ENCODE results near the gene POU1F1. TPM values are rescaled to one million over a fixed set of nuclear protein-coding genes. Genes with fewer than 3 reads are reported as not detected.

POU1F1 gene
- total RNA-seq, 4 donors from 2014 or later = not detected

DNA sequence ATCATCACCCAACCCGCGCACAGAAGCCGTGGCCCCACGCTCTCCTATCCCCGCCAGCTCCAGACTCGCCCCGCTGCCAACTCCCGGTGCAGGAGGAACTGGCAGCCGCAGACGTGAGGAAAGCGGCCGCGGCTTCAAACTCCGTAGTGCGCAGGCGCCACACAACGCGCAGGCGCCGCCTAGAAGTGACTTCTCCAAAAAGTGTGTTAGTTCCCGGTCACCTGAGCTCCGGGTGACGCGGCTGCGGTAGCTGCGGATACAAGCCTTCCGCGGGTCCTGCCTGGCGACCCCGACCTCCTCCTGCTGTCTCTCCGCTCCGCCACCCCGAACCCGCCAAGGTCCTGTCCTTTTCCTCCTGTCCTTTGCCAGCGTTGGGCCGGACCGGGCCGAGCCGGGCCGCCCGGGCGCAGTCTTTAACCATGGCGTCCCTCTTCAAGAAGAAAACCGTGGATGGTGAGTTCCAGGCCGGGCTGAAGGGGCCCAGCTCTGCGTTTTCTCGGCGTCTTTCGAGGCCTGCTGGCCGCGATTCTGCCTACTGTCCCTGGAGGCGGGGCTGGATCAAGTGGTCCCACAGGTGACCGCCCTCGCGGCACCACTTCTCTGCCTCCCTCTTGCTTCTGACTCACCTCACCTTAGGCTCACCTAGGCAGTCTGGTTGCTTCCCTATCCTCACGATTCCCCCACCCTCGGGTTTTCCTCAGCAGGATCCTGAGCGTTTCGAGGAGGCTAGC lies 49.1 kb downstream of the POU1F1 start, which contains the start of gene CHMP2B:
Gene CHMP2B (plus strand): TSS at position 206 of the 731 bp plus-strand sequence. CDS start 214 bp downstream, at position 420.
- Histone ChIP-seq H3K4me3 (peak within 1 kb of the TSS; percentile 82 to 99 (median 90)), H3K27ac (peak within 1 kb of the TSS; percentile 92 to 100 (median 98)), H3K36me3 (no peaks in the 10 kb centered on the region), H3K4me1 (peaks cover 0 to 51% (median 8%) of the 10 kb centered on the region in 3 donors), H3K9me3 (no peaks in the 10 kb centered on the region), H3K27me3 (peaks cover 0 to 8% (median 0%) of the 10 kb centered on the region in 4 donors)
- 0% methylated on average over 26 to 41 of the region's 59 CpGs for WGBS, 2 donors
- intact Hi-C loops (cut with DNase I) = no loop called here
- TF ChIP-seq, protein P1, sequence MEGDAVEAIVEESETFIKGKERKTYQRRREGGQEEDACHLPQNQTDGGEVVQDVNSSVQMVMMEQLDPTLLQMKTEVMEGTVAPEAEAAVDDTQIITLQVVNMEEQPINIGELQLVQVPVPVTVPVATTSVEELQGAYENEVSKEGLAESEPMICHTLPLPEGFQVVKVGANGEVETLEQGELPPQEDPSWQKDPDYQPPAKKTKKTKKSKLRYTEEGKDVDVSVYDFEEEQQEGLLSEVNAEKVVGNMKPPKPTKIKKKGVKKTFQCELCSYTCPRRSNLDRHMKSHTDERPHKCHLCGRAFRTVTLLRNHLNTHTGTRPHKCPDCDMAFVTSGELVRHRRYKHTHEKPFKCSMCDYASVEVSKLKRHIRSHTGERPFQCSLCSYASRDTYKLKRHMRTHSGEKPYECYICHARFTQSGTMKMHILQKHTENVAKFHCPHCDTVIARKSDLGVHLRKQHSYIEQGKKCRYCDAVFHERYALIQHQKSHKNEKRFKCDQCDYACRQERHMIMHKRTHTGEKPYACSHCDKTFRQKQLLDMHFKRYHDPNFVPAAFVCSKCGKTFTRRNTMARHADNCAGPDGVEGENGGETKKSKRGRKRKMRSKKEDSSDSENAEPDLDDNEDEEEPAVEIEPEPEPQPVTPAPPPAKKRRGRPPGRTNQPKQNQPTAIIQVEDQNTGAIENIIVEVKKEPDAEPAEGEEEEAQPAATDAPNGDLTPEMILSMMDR (IDR thresholded peaks at IDR 0.05) = peak in 1 of 6 experiments; percentile 11
- peak in 3 of 4 donors; percentile 58 to 92 (median 79) for TF ChIP-seq POLR2A (IDR thresholded peaks at IDR 0.05)
- peak; percentile 58 for DNase-seq

DNA sequence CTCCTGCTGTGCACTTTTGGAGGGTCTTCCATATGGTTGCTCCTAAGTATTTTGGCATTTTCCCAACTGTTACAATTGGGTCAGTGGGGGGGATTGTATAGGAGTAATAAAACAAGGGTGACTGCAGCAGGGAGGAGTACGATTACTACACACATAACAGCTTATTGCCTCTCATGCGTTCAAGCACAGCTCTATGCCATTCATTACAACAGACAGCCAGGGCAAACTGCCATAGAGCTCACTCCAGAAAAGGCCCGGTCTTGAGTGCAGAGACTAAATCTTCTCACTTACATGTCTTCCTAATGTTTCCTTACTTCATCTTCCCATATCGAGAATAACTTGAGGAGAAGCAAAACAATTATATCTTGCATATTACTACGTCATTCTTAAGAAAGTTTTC lies 50.7 kb downstream of the POU1F1 start:
- intact Hi-C loops (cut with DNase I) = no loop called here
- WGBS, 2 donors = 30 to 44% methylated on average over 5 of the region's 5 CpGs
- H3K27me3 ChIP-seq = peaks cover 0 to 11% (median 0%) of the 10 kb centered on the region in 4 donors
- no peaks in the 10 kb centered on the region for H3K36me3 ChIP-seq
- no peak overlapping the region for H3K27ac ChIP-seq
- H3K9me3 ChIP-seq = no peaks in the 10 kb centered on the region
- DNase-seq = no peak
- H3K4me1 ChIP-seq = peaks cover 0 to 44% (median 8%) of the 10 kb centered on the region in 3 donors
- TF ChIP-seq, protein P1 (IDR thresholded peaks at IDR 0.05) = no peak
- TF ChIP-seq POLR2A (IDR thresholded peaks at IDR 0.05) = no peak
- no peak overlapping the region for H3K4me3 ChIP-seq

DNA sequence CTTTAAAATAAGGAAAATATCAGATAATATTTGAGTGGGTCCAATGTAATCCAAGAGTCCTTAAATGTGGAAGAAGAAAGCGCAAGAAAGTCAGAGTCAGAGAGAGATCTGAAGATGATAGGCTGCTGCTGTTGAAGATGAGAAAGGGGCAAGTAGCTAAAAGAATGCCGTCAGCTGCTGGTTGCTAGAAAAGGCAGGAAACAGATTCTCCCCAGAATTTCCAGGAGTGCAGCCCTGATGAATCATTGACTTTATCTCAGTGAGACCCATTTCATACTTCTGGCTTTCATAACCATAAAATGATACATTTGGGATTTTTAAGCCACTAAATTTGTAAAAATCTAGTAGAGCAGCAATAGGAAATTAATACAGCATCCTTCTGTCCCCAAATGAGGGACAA lies 56.8 kb downstream of the POU1F1 start:
- DNase-seq = no peak
- TF ChIP-seq, protein P1 (IDR thresholded peaks at IDR 0.05) = no peak
- no peak for TF ChIP-seq POLR2A (IDR thresholded peaks at IDR 0.05)
- Histone ChIP-seq H3K4me1 (no peaks in the 10 kb centered on the region), H3K36me3 (no peaks in the 10 kb centered on the region), H3K4me3 (no peak overlapping the region), H3K27me3 (peaks cover 0 to 39% (median 0%) of the 10 kb centered on the region in 4 donors), H3K9me3 (no peaks in the 10 kb centered on the region), H3K27ac (no peak overlapping the region)
- intact Hi-C loops (cut with DNase I) = no loop called here
- 83 to 86% methylated on average over 2 of the region's 2 CpGs for WGBS, 2 donors

DNA sequence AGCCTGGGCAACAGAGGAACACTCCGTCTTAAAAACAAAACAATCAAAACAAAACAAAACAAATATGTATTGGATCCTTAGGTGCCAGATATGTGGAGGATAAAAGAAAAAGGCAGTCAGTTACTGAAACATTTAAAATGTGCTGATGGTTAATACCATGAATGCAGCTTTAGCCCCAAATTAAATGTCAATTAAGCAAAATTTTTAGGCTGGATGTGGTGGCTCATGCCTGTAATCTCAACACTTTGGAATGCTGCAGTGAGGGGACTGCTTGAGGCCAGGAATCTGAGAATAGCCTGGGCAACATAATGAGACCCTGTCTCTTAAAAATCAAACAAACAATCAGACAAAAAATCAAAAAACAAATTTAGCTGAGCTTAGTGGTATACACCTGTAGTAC lies 57.8 kb downstream of the POU1F1 start:
- H3K4me3 ChIP-seq = no peak overlapping the region
- intact Hi-C loops (cut with DNase I) = no loop called here
- no peak for DNase-seq
- 71 to 100% methylated on average over 1 of the region's 1 CpG for WGBS, 2 donors
- TF ChIP-seq, protein P1 (IDR thresholded peaks at IDR 0.05) = no peak
- no peak for TF ChIP-seq POLR2A (IDR thresholded peaks at IDR 0.05)
- no peaks in the 10 kb centered on the region for H3K4me1 ChIP-seq
- H3K36me3 ChIP-seq = no peaks in the 10 kb centered on the region
- no peaks in the 10 kb centered on the region for H3K9me3 ChIP-seq
- peaks cover 0 to 41% (median 0%) of the 10 kb centered on the region in 4 donors for H3K27me3 ChIP-seq
- H3K27ac ChIP-seq = no peak overlapping the region

Small RNA genes lying within 50 kb of the gene (small RNA-seq; reads per million reads assigned to genes)
- 0 reads per million in 4 donors for gene MIR4795

Other genes with a start within 250 kb of the POU1F1 start
- 10 to 100 TPM; 33.5 to 41.6 (median 37.4) TPM for gene CHMP2B, start 49.3 kb downstream of the POU1F1 start, total RNA-seq